CD4-positive, alpha-beta memory T cell (primary cell): ENCODE data around the gene TNS1. TPM values are rescaled to one million over a fixed set of nuclear protein-coding genes. Genes with fewer than 3 reads are reported as not detected.
A peak's percentile ranks its signal among the peaks of the same experiment; 100 is the strongest.

ENCODE experiments used
- CTCF ChIA-PET: fragments of 350-600 bp; sonication (Branson Sonifier 250); formaldehyde crosslinking; loops from one replicate; lab custom pipeline; 2021; ENCODE audit warnings: inconsistent platforms; ENCODE audit not compliant: partially characterized antibody; lab: Charles Lee
- POLR2A ChIA-PET: fragments of 350-600 bp; sonication (Branson Sonifier 250); formaldehyde crosslinking; loops from one replicate; lab custom pipeline; 2021; ENCODE audit not compliant: partially characterized antibody; lab: Charles Lee
- DNase-seq, 5 donors: peaks; one replicate each; pipeline versions ENCODE4 v3.0.0 to v3.0.0-alpha.2; 2020 to 2022; ENCODE audit warnings: mixed read lengths in 1 of 5
- H3K27ac ChIP-seq: one replicate; pipeline ENCODE4 v1.7.0; 2013; ENCODE audit warnings: low read depth, low read length
- H3K27me3 ChIP-seq: 2 replicates; pipeline ENCODE4 v1.7.0; 2013; ENCODE audit warnings: mild to moderate bottlenecking, low read length, moderate library complexity; ENCODE audit not compliant: insufficient read depth
- H3K36me3 ChIP-seq: 2 replicates; pipeline ENCODE4 v1.7.0; 2013; ENCODE audit warnings: mild to moderate bottlenecking, low read length, moderate library complexity; ENCODE audit not compliant: insufficient read depth
- H3K4me1 ChIP-seq: 2 replicates; pipeline ENCODE4 v1.7.0; 2013; ENCODE audit warnings: mild to moderate bottlenecking, low read length, moderate library complexity; ENCODE audit not compliant: insufficient read depth
- H3K4me3 ChIP-seq, 2 donors: one replicate each; pipeline ENCODE4 v1.7.0; 2013; ENCODE audit warnings: low read length in 2 of 2, mild to moderate bottlenecking in 1 of 2
- H3K9me3 ChIP-seq, 2 donors: one replicate each; pipeline ENCODE4 v1.7.0; 2013; ENCODE audit warnings: low read length in 2 of 2, control low read depth in 1 of 2; ENCODE audit not compliant: control insufficient read depth in 1 of 2
- H3K27ac Mint-ChIP-seq, 7 donors: one replicate each; pipeline ENCODE4 v1.8.0; 2020 to 2021; ENCODE audit warnings: mixed read lengths in 7 of 7, mild to moderate bottlenecking in 6 of 7, inconsistent platforms in 3 of 7, moderate library complexity in 3 of 7
- H3K27me3 Mint-ChIP-seq, 2 donors: one replicate each; pipeline ENCODE4 v1.8.0; 2020 to 2021; ENCODE audit warnings: mixed read lengths in 2 of 2
- H3K36me3 Mint-ChIP-seq, 2 donors: one replicate each; pipeline ENCODE4 v1.8.0; 2020 to 2021; ENCODE audit warnings: mixed read lengths in 2 of 2, inconsistent platforms in 1 of 2, mild to moderate bottlenecking in 1 of 2
- H3K4me1 Mint-ChIP-seq, 4 donors: one replicate each; pipeline ENCODE4 v1.8.0; 2020 to 2021; ENCODE audit warnings: mixed read lengths in 4 of 4, mild to moderate bottlenecking in 1 of 4
- H3K4me3 Mint-ChIP-seq, 8 donors: one replicate each; pipeline ENCODE4 v1.8.0; 2020 to 2021; ENCODE audit warnings: mixed read lengths in 8 of 8, mild to moderate bottlenecking in 7 of 8, moderate library complexity in 6 of 8, inconsistent platforms in 3 of 8
- H3K9me3 Mint-ChIP-seq, 8 donors: one replicate each; pipeline ENCODE4 v1.8.0; 2020 to 2021; ENCODE audit warnings: mixed read lengths in 8 of 8, mild to moderate bottlenecking in 5 of 8, inconsistent platforms in 3 of 8, moderate library complexity in 1 of 8
- intact Hi-C: fragments of 100-400 bp; cut with micrococcal nuclease; formaldehyde crosslinking; loops from one replicate; pipeline ENCODE4 v1.15.1; 2023
- polyA plus RNA-seq, 2 donors: library from polyadenylated mRNA; unstranded; fragments of 300-500 nt; fragmentation: Illumina TruSeq; gene quantifications; one replicate each; pipeline ENCODE4 v1.2.3, GENCODE V29; 2021
- total RNA-seq, 2 experiments: library from RNA; stranded (reverse); gene quantifications; one replicate each; pipeline ENCODE4 v1.2.3, GENCODE V29; 2021

Gene TNS1
- total and polyA plus RNA-seq, 4 experiments from 2014 or later: 0.78 to 1.2 TPM; not detected in 2

- Histone ChIP-seq H3K4me3 (no peak overlapping the region), H3K27me3 (no peaks in the 10 kb centered on the region), H3K36me3 (no peaks in the 10 kb centered on the region), H3K9me3 (no peaks in the 10 kb centered on the region), H3K4me1 (no peaks in the 10 kb centered on the region), H3K27ac (no peak overlapping the region)
- Mint-ChIP-seq H3K9me3 (no peaks in the 10 kb centered on the region), H3K27ac (peak overlapping the region in 1 of 7 donors; percentile 31), H3K4me1 (no peaks in the 10 kb centered on the region), H3K27me3 (no peaks in the 10 kb centered on the region), H3K36me3 (no peaks in the 10 kb centered on the region), H3K4me3 (no peak overlapping the region)
- ChIA-PET CTCF (interaction anchor here (1.2 to 11.6 kb wide), 2 partner anchors 9 to 14 kb away, joined by 3 to 74 read pairs; no protein-coding TSS in a partner anchor), POLR2A (no interaction called here)
- no peak for DNase-seq
- intact Hi-C loops: no loop called here
Measured at GRCh38 chr2:217799563-217800432, 203.0 kb downstream of the TNS1 start.

- Histone ChIP-seq H3K4me1 (no peaks in the 10 kb centered on the region), H3K4me3 (no peak overlapping the region), H3K27me3 (no peaks in the 10 kb centered on the region), H3K27ac (no peak overlapping the region), H3K9me3 (no peaks in the 10 kb centered on the region), H3K36me3 (no peaks in the 10 kb centered on the region)
- DNase-seq: no peak
- no peaks in the 10 kb centered on the region for H3K9me3 Mint-ChIP-seq
- no peaks in the 10 kb centered on the region for H3K27me3 Mint-ChIP-seq
- H3K27ac Mint-ChIP-seq: no peak overlapping the region
- intact Hi-C loops: no loop called here
- ChIA-PET CTCF (interaction anchor here (1.4 to 11.6 kb wide), 3 partner anchors 8 to 14 kb away, joined by 4 to 74 read pairs (median 9); no protein-coding TSS in a partner anchor), POLR2A (no interaction called here)
- no peaks in the 10 kb centered on the region for H3K4me1 Mint-ChIP-seq
- no peaks in the 10 kb centered on the region for H3K36me3 Mint-ChIP-seq
- no peak overlapping the region for H3K4me3 Mint-ChIP-seq
Measured at GRCh38 chr2:217798743-217799562, 203.8 kb downstream of the TNS1 start.

GRCh38 chr2:217798191-217798590 lies 204.6 kb downstream of the TNS1 start:
- Mint-ChIP-seq H3K4me3 (no peak overlapping the region), H3K36me3 (no peaks in the 10 kb centered on the region), H3K9me3 (no peaks in the 10 kb centered on the region), H3K4me1 (peaks cover 0 to under 1% (median 0%) of the 10 kb centered on the region in 4 donors), H3K27ac (no peak overlapping the region), H3K27me3 (no peaks in the 10 kb centered on the region)
- no peaks in the 10 kb centered on the region for H3K27me3 ChIP-seq
- no peak overlapping the region for H3K4me3 ChIP-seq
- ChIA-PET CTCF (interaction anchor here (1.4 to 11.6 kb wide), 3 partner anchors 7 to 13 kb away, joined by 4 to 74 read pairs (median 9); no protein-coding TSS in a partner anchor), POLR2A (no interaction called here)
- H3K27ac ChIP-seq: no peak overlapping the region
- DNase-seq: no peak
- H3K4me1 ChIP-seq: no peaks in the 10 kb centered on the region
- H3K9me3 ChIP-seq: no peaks in the 10 kb centered on the region
- intact Hi-C loops: no loop called here
- no peaks in the 10 kb centered on the region for H3K36me3 ChIP-seq

GRCh38 chr2:217797661-217798069 lies 205.1 kb downstream of the TNS1 start:
- POLR2A ChIA-PET: no interaction called here
- Mint-ChIP-seq H3K27me3 (no peaks in the 10 kb centered on the region), H3K4me3 (no peak overlapping the region), H3K9me3 (no peaks in the 10 kb centered on the region), H3K27ac (no peak overlapping the region), H3K36me3 (no peaks in the 10 kb centered on the region), H3K4me1 (peaks cover 0 to 2% (median 0%) of the 10 kb centered on the region in 4 donors)
- Histone ChIP-seq H3K9me3 (no peaks in the 10 kb centered on the region), H3K36me3 (no peaks in the 10 kb centered on the region), H3K4me1 (no peaks in the 10 kb centered on the region), H3K4me3 (no peak overlapping the region), H3K27me3 (no peaks in the 10 kb centered on the region), H3K27ac (no peak overlapping the region)
- CTCF ChIA-PET: interaction anchor here (1.4 to 11.6 kb wide), 4 partner anchors 7 to 12 kb away, joined by 4 to 74 read pairs (median 8); no protein-coding TSS in a partner anchor
- no peak for DNase-seq
- intact Hi-C loops: no loop called here

GRCh38 chr2:217797165-217797564 lies 205.6 kb downstream of the TNS1 start:
- H3K27me3 ChIP-seq: no peaks in the 10 kb centered on the region
- H3K4me1 ChIP-seq: no peaks in the 10 kb centered on the region
- H3K27ac Mint-ChIP-seq: peak overlapping the region in 1 of 7 donors; percentile 33
- H3K9me3 Mint-ChIP-seq: no peaks in the 10 kb centered on the region
- DNase-seq: no peak
- H3K4me3 Mint-ChIP-seq: no peak overlapping the region
- H3K27ac ChIP-seq: no peak overlapping the region
- intact Hi-C loops: no loop called here
- no peaks in the 10 kb centered on the region for H3K27me3 Mint-ChIP-seq
- no peaks in the 10 kb centered on the region for H3K9me3 ChIP-seq
- no peak overlapping the region for H3K4me3 ChIP-seq
- ChIA-PET CTCF (interaction anchor here (1.4 to 11.6 kb wide), 3 partner anchors 6 to 12 kb away, joined by 7 to 74 read pairs (median 9); no protein-coding TSS in a partner anchor), POLR2A (no interaction called here)
- no peaks in the 10 kb centered on the region for H3K36me3 ChIP-seq
- peaks cover 0 to 2% (median 0%) of the 10 kb centered on the region in 4 donors for H3K4me1 Mint-ChIP-seq
- H3K36me3 Mint-ChIP-seq: no peaks in the 10 kb centered on the region

GRCh38 chr2:217795706-217796465 lies 206.9 kb downstream of the TNS1 start:
- H3K27me3 Mint-ChIP-seq: no peaks in the 10 kb centered on the region
- Histone ChIP-seq H3K4me1 (no peaks in the 10 kb centered on the region), H3K4me3 (no peak overlapping the region), H3K36me3 (no peaks in the 10 kb centered on the region), H3K27ac (no peak overlapping the region), H3K9me3 (no peaks in the 10 kb centered on the region), H3K27me3 (no peaks in the 10 kb centered on the region)
- no peak for DNase-seq
- CTCF ChIA-PET: interaction anchor here (0.8 kb wide), 1 partner anchor 11 kb away, joined by 3 read pairs; no protein-coding TSS in a partner anchor
- H3K4me3 Mint-ChIP-seq: no peak overlapping the region
- no peaks in the 10 kb centered on the region for H3K36me3 Mint-ChIP-seq
- H3K27ac Mint-ChIP-seq: no peak overlapping the region
- peaks cover 0 to 5% (median under 1%) of the 10 kb centered on the region in 4 donors for H3K4me1 Mint-ChIP-seq
- POLR2A ChIA-PET: no interaction called here
- no peaks in the 10 kb centered on the region for H3K9me3 Mint-ChIP-seq
- intact Hi-C loops: no loop called here
